Left ventricle myocardium inferior (tissue), 1 donor: Measurements from ENCODE around the gene CASTOR1. TPM values are rescaled to one million over a fixed set of nuclear protein-coding genes. Genes with fewer than 3 reads are reported as not detected.

ENCODE experiments used
- DNase-seq: peaks from one replicate; pipeline ENCODE4 v3.0.0-alpha.2; 2020
- H3K27ac ChIP-seq: fragments of 200-600 bp; replicated peaks from 2 replicates; pipeline ENCODE4 v1.8.0; 2021
- H3K27me3 ChIP-seq: fragments of 200-600 bp; 2 replicates; pipeline ENCODE4 v1.8.0; 2021; ENCODE audit warnings: low read depth
- H3K36me3 ChIP-seq: fragments of 200-600 bp; 2 replicates; pipeline ENCODE4 v1.8.0; 2021
- H3K4me1 ChIP-seq: fragments of 200-600 bp; 2 replicates; pipeline ENCODE4 v1.8.0; 2021
- H3K4me3 ChIP-seq: fragments of 200-600 bp; 2 replicates; pipeline ENCODE4 v1.8.0; 2021; ENCODE audit warnings: mild to moderate bottlenecking, moderate library complexity
- H3K9me3 ChIP-seq: fragments of 200-600 bp; replicated peaks from 2 replicates; pipeline ENCODE4 v1.8.0; 2021
- CTCF ChIP-seq: fragments of 200-600 bp; IDR thresholded peaks from 2 replicates; pipeline ENCODE4 v1.8.0; 2021; ENCODE audit warnings: antibody characterized with exemption, mild to moderate bottlenecking, borderline replicate concordance
- intact Hi-C: fragments of 100-400 bp; cut with micrococcal nuclease; formaldehyde crosslinking; loops from one replicate; pipeline ENCODE4 v1.11.0; 2022
- total RNA-seq: library from RNA; stranded (reverse); fragmentation: NEBNext Ultra II Directional; extraction: Animal tissue kit (Norgen Biotek cat#: 25700); gene quantifications from one replicate; pipeline ENCODE4 v1.2.1, GENCODE V29; 2021
- donor health status: DM: no; HTN: yes; CAD: no; lungs with severe emphysema.

The CASTOR1 gene
- total RNA-seq, 1 donor from 2014 or later: 6.5 TPM

- no peak overlapping the region for H3K4me3 ChIP-seq
- H3K4me1 ChIP-seq: peaks cover 40% of the 10 kb centered on the region
- no peak for TF ChIP-seq CTCF
- no peak for DNase-seq
- H3K9me3 ChIP-seq: no peaks in the 10 kb centered on the region
- peaks cover 32% of the 10 kb centered on the region for H3K36me3 ChIP-seq
- H3K27me3 ChIP-seq: no peaks in the 10 kb centered on the region
- intact Hi-C loops: no loop called here
- H3K27ac ChIP-seq: no peak overlapping the region
Measured at GRCh38 chr22:30328466-30329049, 39.3 kb upstream of the CASTOR1 start.

DNA sequence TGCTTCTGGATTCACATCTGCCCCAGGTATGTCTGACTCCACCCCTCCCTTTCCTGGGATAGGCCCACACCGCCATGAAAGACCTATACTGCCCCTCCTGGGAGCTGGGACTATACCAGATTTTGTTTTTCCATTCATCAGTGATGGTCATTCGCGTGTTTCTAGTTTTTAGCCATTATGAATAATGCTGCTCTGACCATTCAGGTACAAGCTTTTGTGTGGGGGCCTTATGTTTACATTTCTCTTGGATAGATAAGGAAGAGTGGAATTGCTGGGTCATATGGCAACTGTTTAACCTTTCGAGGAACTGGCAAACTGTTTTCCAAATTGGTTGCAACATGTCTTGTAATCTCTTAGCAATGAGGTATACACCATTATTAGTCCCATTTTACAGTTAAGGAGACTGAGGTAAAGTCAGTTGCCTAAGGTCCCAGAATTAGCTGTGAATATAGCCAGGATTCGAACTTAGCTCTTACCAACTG is 38.6 kb upstream of the CASTOR1 start:
- DNase-seq: no peak
- Histone ChIP-seq H3K27ac (no peak overlapping the region), H3K27me3 (no peaks in the 10 kb centered on the region), H3K4me3 (no peak overlapping the region), H3K36me3 (peaks cover 25% of the 10 kb centered on the region), H3K4me1 (peaks cover 46% of the 10 kb centered on the region), H3K9me3 (no peaks in the 10 kb centered on the region)
- no peak for TF ChIP-seq CTCF
- intact Hi-C loops: no loop called here

- peaks cover 57% of the 10 kb centered on the region for H3K4me1 ChIP-seq
- peak within 1 kb of the TSS; percentile 98 for H3K4me3 ChIP-seq
- H3K27me3 ChIP-seq: no peaks in the 10 kb centered on the region
- peaks cover 16% of the 10 kb centered on the region for H3K36me3 ChIP-seq
- no peak for TF ChIP-seq CTCF
- DNase-seq: peak; percentile 91
- peak within 1 kb of the TSS; percentile 93 for H3K27ac ChIP-seq
- intact Hi-C loops: no loop called here
- no peaks in the 10 kb centered on the region for H3K9me3 ChIP-seq
Measured at GRCh38 chr22:30326706-30327362, 37.5 kb upstream of the CASTOR1 start, which contains the start of gene TBC1D10A. TBC1D10A (minus strand) TSS chr22:30326941; CDS start chr22:30326881, 60 bp downstream.

GRCh38 chr22:30326255-30326705 is 37.0 kb upstream of the CASTOR1 start:
- Histone ChIP-seq H3K27me3 (no peaks in the 10 kb centered on the region), H3K4me1 (peaks cover 62% of the 10 kb centered on the region), H3K27ac (peak overlapping the region; percentile 93), H3K36me3 (peaks cover 10% of the 10 kb centered on the region), H3K9me3 (no peaks in the 10 kb centered on the region), H3K4me3 (peak overlapping the region; percentile 98)
- DNase-seq: no peak
- TF ChIP-seq CTCF: no peak
- intact Hi-C loops: no loop called here

- DNase-seq: no peak
- Histone ChIP-seq H3K4me1 (peaks cover 67% of the 10 kb centered on the region), H3K9me3 (no peaks in the 10 kb centered on the region), H3K36me3 (peaks cover 5% of the 10 kb centered on the region), H3K27me3 (no peaks in the 10 kb centered on the region), H3K27ac (peak overlapping the region; percentile 93), H3K4me3 (peak overlapping the region; percentile 98)
- intact Hi-C loops: no loop called here
- no peak for TF ChIP-seq CTCF
Measured at GRCh38 chr22:30325724-30326254, 36.5 kb upstream of the CASTOR1 start.
